HL-60 (cell line): ENCODE results near the gene SLC25A26.

Experiments
- GABPA ChIP-seq: IDR thresholded peaks from 2 replicates; pipeline ENCODE4 v1.6.1; 2012; ENCODE audit warnings: low read depth
- REST ChIP-seq: IDR thresholded peaks from 2 replicates; pipeline ENCODE4 v1.6.1; 2012; ENCODE audit warnings: low read depth; ENCODE audit not compliant: insufficient replicate concordance
- TF ChIP-seq, protein P1 (sequence below): IDR thresholded peaks from one replicate; pipeline ENCODE4 v1.5.1; 2011; ENCODE audit warnings: low read length, control low read depth, inconsistent platforms; ENCODE audit not compliant: insufficient read depth

- TF ChIP-seq, protein P1, sequence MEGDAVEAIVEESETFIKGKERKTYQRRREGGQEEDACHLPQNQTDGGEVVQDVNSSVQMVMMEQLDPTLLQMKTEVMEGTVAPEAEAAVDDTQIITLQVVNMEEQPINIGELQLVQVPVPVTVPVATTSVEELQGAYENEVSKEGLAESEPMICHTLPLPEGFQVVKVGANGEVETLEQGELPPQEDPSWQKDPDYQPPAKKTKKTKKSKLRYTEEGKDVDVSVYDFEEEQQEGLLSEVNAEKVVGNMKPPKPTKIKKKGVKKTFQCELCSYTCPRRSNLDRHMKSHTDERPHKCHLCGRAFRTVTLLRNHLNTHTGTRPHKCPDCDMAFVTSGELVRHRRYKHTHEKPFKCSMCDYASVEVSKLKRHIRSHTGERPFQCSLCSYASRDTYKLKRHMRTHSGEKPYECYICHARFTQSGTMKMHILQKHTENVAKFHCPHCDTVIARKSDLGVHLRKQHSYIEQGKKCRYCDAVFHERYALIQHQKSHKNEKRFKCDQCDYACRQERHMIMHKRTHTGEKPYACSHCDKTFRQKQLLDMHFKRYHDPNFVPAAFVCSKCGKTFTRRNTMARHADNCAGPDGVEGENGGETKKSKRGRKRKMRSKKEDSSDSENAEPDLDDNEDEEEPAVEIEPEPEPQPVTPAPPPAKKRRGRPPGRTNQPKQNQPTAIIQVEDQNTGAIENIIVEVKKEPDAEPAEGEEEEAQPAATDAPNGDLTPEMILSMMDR, result no peak
- no peak for TF ChIP-seq GABPA
- no peak for TF ChIP-seq REST
These were observed 27.8 kb downstream of the SLC25A26 start for GRCh38 chr3:66248641-66249040.
